WTC11 (cell line): Measurements from ENCODE around the gene ACADVL. TPM values are rescaled to one million over a fixed set of nuclear protein-coding genes. Genes with fewer than 3 reads are reported as not detected.

Experiments
- ATAC-seq: fragments of 200-7000 bp; cut with Tn5 transposase; 2 replicates; pipeline ENCODE4 v1.10.0; 2021; ENCODE audit warnings: mild to moderate bottlenecking, moderate library complexity
- CTCF ChIA-PET: fragments of 300-600 bp; sonication (Branson Sonifier 250); formaldehyde crosslinking; loops from one replicate; lab custom pipeline; 2021; ENCODE audit warnings: antibody characterized with exemption; lab: Charles Lee
- POLR2A ChIA-PET: fragments of 350-600 bp; sonication (Branson Sonifier 250); formaldehyde crosslinking; loops from one replicate; lab custom pipeline; 2021; ENCODE audit warnings: antibody characterized with exemption; lab: Charles Lee
- DNase-seq: peaks from one replicate; pipeline ENCODE4 v3.0.0; 2021; ENCODE audit warnings: low spot score
- H3K27ac Mint-ChIP-seq: 2 replicates; pipeline ENCODE4 v1.8.0; 2021; ENCODE audit warnings: mixed read lengths
- H3K27me3 Mint-ChIP-seq: 2 replicates; pipeline ENCODE4 v1.8.0; 2021; ENCODE audit warnings: low read depth, mild to moderate bottlenecking, moderate library complexity, mixed read lengths
- H3K36me3 Mint-ChIP-seq: 2 replicates; pipeline ENCODE4 v1.8.0; 2021; ENCODE audit warnings: mixed read lengths
- H3K4me1 Mint-ChIP-seq: 2 replicates; pipeline ENCODE4 v1.8.0; 2022; ENCODE audit warnings: mixed read lengths
- H3K4me3 Mint-ChIP-seq: 2 replicates; pipeline ENCODE4 v1.8.0; 2021; ENCODE audit warnings: mild to moderate bottlenecking, moderate library complexity, mixed read lengths
- H3K9me3 Mint-ChIP-seq: 2 replicates; pipeline ENCODE4 v1.8.0; 2021; ENCODE audit warnings: mixed read lengths
- HMGA2 ChIP-seq: fragments of 250-450 bp; sonication (Bioruptor Pico); IDR thresholded peaks from 2 replicates; pipeline ENCODE4 v1.4.0; 2021; ENCODE audit warnings: mild to moderate bottlenecking, moderate library complexity
- MYBL2 ChIP-seq: sonication (generic); formaldehyde crosslinking; IDR thresholded peaks from 2 replicates; pipeline ENCODE4 v1.8.1; 2023; ENCODE audit warnings: mild to moderate bottlenecking, moderate library complexity, missing genetic modification reagents
- NFE2L1 ChIP-seq: sonication (generic); formaldehyde crosslinking; IDR thresholded peaks from 2 replicates; pipeline ENCODE4 v1.8.1; 2023; ENCODE audit warnings: missing genetic modification reagents
- RORB ChIP-seq: fragments of 250-450 bp; sonication (Bioruptor Pico); IDR thresholded peaks from 2 replicates; pipeline ENCODE4 v1.9.0; 2021; ENCODE audit warnings: mild to moderate bottlenecking
- SOX15 ChIP-seq: fragments of 250-450 bp; sonication (Bioruptor Pico); IDR thresholded peaks from 2 replicates; pipeline ENCODE4 v1.9.0; 2021; ENCODE audit warnings: mild to moderate bottlenecking
- total RNA-seq: library from RNA; stranded (reverse); gene quantifications from 3 replicates; pipeline ENCODE4 v1.2.3, GENCODE V29; 2021
- TF ChIP-seq, protein P1 (sequence below): sonication (generic); formaldehyde crosslinking; IDR thresholded peaks from 2 replicates; pipeline ENCODE4 v1.8.1; 2022; ENCODE audit warnings: missing genetic modification reagents, borderline replicate concordance
- TF ChIP-seq, protein P2 (sequence below): sonication (generic); formaldehyde crosslinking; IDR thresholded peaks from 2 replicates; pipeline ENCODE4 v1.8.0; 2022; ENCODE audit warnings: mild to moderate bottlenecking, missing genetic modification reagents
- TF ChIP-seq, protein P3 (sequence below): fragments of 250-450 bp; sonication (Bioruptor Pico); IDR thresholded peaks from 2 replicates; pipeline ENCODE4 v1.8.0; 2021; ENCODE audit warnings: mild to moderate bottlenecking
- TF ChIP-seq, protein P4 (sequence below): fragments of 250-450 bp; sonication (Bioruptor Pico); IDR thresholded peaks from 2 replicates; pipeline ENCODE4 v1.9.0; 2021; ENCODE audit warnings: mild to moderate bottlenecking
- TF ChIP-seq, protein P5 (sequence below): sonication (generic); formaldehyde crosslinking; IDR thresholded peaks from 2 replicates; pipeline ENCODE4 v1.8.0; 2023; ENCODE audit warnings: missing genetic modification reagents, mild to moderate bottlenecking, borderline replicate concordance

ACADVL gene
- total RNA-seq, 1 experiment from 2014 or later = 236 TPM

DNA sequence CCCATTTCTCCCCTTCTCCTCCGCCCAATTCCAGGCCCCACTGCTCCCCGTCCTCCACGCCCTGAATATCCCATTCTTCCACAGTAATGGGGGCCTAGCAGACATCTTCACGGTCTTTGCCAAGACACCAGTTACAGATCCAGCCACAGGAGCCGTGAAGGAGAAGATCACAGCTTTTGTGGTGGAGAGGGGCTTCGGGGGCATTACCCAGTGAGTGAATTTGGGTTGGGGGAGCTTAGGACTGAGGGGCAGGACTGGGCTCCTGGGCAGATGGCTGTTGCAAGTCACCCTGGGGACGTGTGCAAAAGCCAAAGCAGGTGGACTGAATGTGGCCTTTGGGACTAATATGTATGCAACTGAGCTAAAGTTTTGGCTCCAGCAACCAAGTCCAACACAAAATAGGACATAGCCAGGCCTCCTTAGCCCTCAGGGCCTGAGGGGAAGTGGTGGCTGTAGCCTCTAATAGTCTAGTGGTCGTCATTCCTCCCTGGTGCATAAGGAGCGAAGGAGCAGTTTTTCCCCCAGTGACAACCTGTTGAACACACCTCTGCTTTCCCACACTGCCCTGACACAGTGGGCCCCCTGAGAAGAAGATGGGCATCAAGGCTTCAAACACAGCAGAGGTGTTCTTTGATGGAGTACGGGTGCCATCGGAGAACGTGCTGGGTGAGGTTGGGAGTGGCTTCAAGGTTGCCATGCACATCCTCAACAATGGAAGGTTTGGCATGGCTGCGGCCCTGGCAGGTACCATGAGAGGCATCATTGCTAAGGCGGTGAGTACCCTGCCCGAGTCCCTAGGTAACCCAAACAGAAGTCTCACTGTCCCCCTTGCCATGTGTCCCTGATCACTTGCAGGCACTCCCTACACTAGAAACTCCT is 2.6 kb downstream of the ACADVL start:
- Mint-ChIP-seq H3K9me3 (no peaks in the 10 kb centered on the region), H3K27me3 (peaks cover 4% of the 10 kb centered on the region; the same call in 1 of the 2 replicates), H3K4me3 (no peak overlapping the region), H3K27ac (no peak overlapping the region), H3K4me1 (peaks cover 31% of the 10 kb centered on the region), H3K36me3 (peaks cover 18% of the 10 kb centered on the region)
- DNase-seq (no peak), ATAC-seq (no peak)
- TF ChIP-seq, protein P1, sequence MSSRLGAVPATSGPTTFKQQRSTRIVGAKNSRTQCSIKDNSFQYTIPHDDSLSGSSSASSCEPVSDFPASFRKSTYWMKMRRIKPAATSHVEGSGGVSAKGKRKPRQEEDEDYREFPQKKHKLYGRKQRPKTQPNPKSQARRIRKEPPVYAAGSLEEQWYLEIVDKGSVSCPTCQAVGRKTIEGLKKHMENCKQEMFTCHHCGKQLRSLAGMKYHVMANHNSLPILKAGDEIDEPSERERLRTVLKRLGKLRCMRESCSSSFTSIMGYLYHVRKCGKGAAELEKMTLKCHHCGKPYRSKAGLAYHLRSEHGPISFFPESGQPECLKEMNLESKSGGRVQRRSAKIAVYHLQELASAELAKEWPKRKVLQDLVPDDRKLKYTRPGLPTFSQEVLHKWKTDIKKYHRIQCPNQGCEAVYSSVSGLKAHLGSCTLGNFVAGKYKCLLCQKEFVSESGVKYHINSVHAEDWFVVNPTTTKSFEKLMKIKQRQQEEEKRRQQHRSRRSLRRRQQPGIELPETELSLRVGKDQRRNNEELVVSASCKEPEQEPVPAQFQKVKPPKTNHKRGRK = no peak
- TF ChIP-seq, protein P2, sequence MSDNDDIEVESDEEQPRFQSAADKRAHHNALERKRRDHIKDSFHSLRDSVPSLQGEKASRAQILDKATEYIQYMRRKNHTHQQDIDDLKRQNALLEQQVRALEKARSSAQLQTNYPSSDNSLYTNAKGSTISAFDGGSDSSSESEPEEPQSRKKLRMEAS (CRISPR knock-in tag) = no peak
- no peak for TF ChIP-seq SOX15 (CRISPR knock-in tag)
- TF ChIP-seq NFE2L1 (CRISPR knock-in tag) = no peak
- TF ChIP-seq, protein P3, sequence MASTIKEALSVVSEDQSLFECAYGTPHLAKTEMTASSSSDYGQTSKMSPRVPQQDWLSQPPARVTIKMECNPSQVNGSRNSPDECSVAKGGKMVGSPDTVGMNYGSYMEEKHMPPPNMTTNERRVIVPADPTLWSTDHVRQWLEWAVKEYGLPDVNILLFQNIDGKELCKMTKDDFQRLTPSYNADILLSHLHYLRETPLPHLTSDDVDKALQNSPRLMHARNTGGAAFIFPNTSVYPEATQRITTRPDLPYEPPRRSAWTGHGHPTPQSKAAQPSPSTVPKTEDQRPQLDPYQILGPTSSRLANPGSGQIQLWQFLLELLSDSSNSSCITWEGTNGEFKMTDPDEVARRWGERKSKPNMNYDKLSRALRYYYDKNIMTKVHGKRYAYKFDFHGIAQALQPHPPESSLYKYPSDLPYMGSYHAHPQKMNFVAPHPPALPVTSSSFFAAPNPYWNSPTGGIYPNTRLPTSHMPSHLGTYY (CRISPR knock-in tag) = no peak
- no peak for TF ChIP-seq RORB (CRISPR knock-in tag)
- ChIA-PET POLR2A (interaction anchor here (0.7 kb wide), 1 partner anchor 20 kb away, joined by 3 read pairs; the partner anchor contains the start of gene GABARAP), CTCF (interaction anchor here (1.0 to 4.0 kb wide), 7 partner anchors 8 to 177 kb away, joined by 3 to 36 read pairs (median 4); partner anchors contain the start of genes DVL2 and PHF23)

DNA sequence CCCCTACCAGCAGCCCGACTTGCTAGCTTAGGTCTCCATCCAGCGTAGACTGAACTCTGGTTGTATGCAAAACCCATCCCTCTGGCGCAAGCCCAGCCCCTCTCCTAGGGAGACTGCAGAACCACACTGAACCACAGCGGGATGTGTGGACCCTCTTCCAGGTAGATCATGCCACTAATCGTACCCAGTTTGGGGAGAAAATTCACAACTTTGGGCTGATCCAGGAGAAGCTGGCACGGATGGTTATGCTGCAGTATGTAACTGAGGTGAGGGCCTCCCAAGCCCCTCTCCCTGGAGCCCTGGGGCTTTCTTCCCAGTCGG is 3.2 kb downstream of the ACADVL start:
- H3K36me3 Mint-ChIP-seq = peaks cover 20% of the 10 kb centered on the region
- ChIA-PET POLR2A (no interaction called here), CTCF (interaction anchor here (1.0 kb wide), 2 partner anchors 9 to 73 kb away, joined by 3 to 4 read pairs; no protein-coding TSS in a partner anchor)

DNA sequence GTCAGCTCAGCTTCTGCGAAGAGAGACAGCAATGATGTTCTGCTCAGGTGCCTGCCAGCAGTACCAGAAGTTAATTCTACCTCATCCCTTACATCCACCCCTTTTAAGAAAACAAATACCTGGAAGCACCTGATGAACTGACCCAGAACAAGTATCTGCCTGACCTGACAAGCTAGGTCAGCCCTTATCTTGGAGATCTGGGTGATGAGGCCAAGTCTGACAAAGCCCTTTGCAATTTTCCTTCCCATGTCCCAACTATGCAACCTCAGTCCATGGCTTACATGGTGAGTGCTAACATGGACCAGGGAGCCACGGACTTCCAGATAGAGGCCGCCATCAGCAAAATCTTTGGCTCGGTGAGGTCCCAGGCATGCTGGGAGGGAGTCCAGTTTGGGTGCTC is 3.6 kb downstream of the ACADVL start:
- no peak for DNase-seq
- TF ChIP-seq HMGA2 (CRISPR knock-in tag) = no peak
- TF ChIP-seq, protein P4, sequence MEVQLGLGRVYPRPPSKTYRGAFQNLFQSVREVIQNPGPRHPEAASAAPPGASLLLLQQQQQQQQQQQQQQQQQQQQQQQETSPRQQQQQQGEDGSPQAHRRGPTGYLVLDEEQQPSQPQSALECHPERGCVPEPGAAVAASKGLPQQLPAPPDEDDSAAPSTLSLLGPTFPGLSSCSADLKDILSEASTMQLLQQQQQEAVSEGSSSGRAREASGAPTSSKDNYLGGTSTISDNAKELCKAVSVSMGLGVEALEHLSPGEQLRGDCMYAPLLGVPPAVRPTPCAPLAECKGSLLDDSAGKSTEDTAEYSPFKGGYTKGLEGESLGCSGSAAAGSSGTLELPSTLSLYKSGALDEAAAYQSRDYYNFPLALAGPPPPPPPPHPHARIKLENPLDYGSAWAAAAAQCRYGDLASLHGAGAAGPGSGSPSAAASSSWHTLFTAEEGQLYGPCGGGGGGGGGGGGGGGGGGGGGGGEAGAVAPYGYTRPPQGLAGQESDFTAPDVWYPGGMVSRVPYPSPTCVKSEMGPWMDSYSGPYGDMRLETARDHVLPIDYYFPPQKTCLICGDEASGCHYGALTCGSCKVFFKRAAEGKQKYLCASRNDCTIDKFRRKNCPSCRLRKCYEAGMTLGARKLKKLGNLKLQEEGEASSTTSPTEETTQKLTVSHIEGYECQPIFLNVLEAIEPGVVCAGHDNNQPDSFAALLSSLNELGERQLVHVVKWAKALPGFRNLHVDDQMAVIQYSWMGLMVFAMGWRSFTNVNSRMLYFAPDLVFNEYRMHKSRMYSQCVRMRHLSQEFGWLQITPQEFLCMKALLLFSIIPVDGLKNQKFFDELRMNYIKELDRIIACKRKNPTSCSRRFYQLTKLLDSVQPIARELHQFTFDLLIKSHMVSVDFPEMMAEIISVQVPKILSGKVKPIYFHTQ (CRISPR knock-in tag) = no peak
- TF ChIP-seq, all 79 proteins: peak for 0
- H3K4me1 Mint-ChIP-seq = peaks cover 23% of the 10 kb centered on the region
- ChIA-PET POLR2A (no interaction called here), CTCF (interaction anchor here (1.0 kb wide), 2 partner anchors 9 to 73 kb away, joined by 3 to 4 read pairs; no protein-coding TSS in a partner anchor)
- no peak overlapping the region for H3K4me3 Mint-ChIP-seq
- H3K36me3 Mint-ChIP-seq = peaks cover 24% of the 10 kb centered on the region
- ATAC-seq = no peak
- H3K27me3 Mint-ChIP-seq = peaks cover 4% of the 10 kb centered on the region; the same call in 1 of the 2 replicates
- no peaks in the 10 kb centered on the region for H3K9me3 Mint-ChIP-seq
- H3K27ac Mint-ChIP-seq = peak overlapping the region; percentile 49; the same call in 1 of the 2 replicates

More for the DNA sequence above, 3.2 kb downstream of the ACADVL start:
- TF ChIP-seq, protein P5, sequence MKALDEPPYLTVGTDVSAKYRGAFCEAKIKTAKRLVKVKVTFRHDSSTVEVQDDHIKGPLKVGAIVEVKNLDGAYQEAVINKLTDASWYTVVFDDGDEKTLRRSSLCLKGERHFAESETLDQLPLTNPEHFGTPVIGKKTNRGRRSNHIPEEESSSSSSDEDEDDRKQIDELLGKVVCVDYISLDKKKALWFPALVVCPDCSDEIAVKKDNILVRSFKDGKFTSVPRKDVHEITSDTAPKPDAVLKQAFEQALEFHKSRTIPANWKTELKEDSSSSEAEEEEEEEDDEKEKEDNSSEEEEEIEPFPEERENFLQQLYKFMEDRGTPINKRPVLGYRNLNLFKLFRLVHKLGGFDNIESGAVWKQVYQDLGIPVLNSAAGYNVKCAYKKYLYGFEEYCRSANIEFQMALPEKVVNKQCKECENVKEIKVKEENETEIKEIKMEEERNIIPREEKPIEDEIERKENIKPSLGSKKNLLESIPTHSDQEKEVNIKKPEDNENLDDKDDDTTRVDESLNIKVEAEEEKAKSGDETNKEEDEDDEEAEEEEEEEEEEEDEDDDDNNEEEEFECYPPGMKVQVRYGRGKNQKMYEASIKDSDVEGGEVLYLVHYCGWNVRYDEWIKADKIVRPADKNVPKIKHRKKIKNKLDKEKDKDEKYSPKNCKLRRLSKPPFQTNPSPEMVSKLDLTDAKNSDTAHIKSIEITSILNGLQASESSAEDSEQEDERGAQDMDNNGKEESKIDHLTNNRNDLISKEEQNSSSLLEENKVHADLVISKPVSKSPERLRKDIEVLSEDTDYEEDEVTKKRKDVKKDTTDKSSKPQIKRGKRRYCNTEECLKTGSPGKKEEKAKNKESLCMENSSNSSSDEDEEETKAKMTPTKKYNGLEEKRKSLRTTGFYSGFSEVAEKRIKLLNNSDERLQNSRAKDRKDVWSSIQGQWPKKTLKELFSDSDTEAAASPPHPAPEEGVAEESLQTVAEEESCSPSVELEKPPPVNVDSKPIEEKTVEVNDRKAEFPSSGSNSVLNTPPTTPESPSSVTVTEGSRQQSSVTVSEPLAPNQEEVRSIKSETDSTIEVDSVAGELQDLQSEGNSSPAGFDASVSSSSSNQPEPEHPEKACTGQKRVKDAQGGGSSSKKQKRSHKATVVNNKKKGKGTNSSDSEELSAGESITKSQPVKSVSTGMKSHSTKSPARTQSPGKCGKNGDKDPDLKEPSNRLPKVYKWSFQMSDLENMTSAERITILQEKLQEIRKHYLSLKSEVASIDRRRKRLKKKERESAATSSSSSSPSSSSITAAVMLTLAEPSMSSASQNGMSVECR (CRISPR knock-in tag) = no peak
- TF ChIP-seq MYBL2 (CRISPR knock-in tag) = no peak
- ATAC-seq (no peak), DNase-seq (peak; percentile 15)
- H3K4me1 Mint-ChIP-seq = peaks cover 27% of the 10 kb centered on the region
- no peak overlapping the region for H3K27ac Mint-ChIP-seq
- no peaks in the 10 kb centered on the region for H3K9me3 Mint-ChIP-seq
- H3K4me3 Mint-ChIP-seq = no peak overlapping the region
- peaks cover 4% of the 10 kb centered on the region; the same call in 1 of the 2 replicates for H3K27me3 Mint-ChIP-seq
